Endothelial cell of umbilical vein (primary cell): ENCODE results near the gene MRPS14. TPM values are rescaled to one million over a fixed set of nuclear protein-coding genes. Genes with fewer than 3 reads are reported as not detected.

ENCODE experiments used
- BruUV-seq: library from RNA; stranded (reverse); fragments of 400-500 nt; replicated peaks from 2 replicates; lab custom pipeline; 2021; lab: Mats Ljungman, UMichigan
- CTCF ChIA-PET: fragments of 300-600, 350-600 bp; sonication (Branson Sonifier 250); formaldehyde crosslinking; loops from one replicate; lab custom pipeline; 2021; ENCODE audit warnings: antibody characterized with exemption, inconsistent platforms; lab: Charles Lee
- POLR2A ChIA-PET: fragments of 300-600, 350-600 bp; sonication (Branson Sonifier 250); formaldehyde crosslinking; loops from one replicate; lab custom pipeline; 2021; ENCODE audit warnings: antibody characterized with exemption, inconsistent platforms; lab: Charles Lee
- DNase-seq: peaks from one replicate; pipeline ENCODE4 v3.0.0-alpha.2; 2011; ENCODE audit warnings: low read depth, low spot score
- FAIRE-seq: peaks from 2 replicates; lab custom pipeline; 2011; peaks lifted over from hg19 to GRCh38; lab: Jason Lieb, UNC
- H2AFZ ChIP-seq: 2 replicates; pipeline ENCODE4 v1.6.0; 2012; ENCODE audit warnings: low read depth, low read length, control low read depth, inconsistent platforms
- H3K27ac ChIP-seq: 2 replicates; pipeline ENCODE4 v1.5.1; 2011; ENCODE audit warnings: low read depth, mild to moderate bottlenecking, control low read depth, low read length, moderate library complexity; ENCODE audit not compliant: insufficient read depth
- H3K27me3 ChIP-seq, 2 experiments: 2 replicates each; pipeline versions ENCODE4 v1.6.0 to v1.6.1; 2011; ENCODE audit warnings: low read length in 2 of 2, mixed read lengths in 1 of 2; ENCODE audit not compliant: control insufficient read depth in 2 of 2, insufficient read depth in 2 of 2
- H3K36me3 ChIP-seq, 2 experiments: 2 replicates in 1 of 2; 3 replicates in 1 of 2; pipeline ENCODE4 v1.5.1; 2011; ENCODE audit warnings: low read length in 2 of 2, mild to moderate bottlenecking in 1 of 2, moderate library complexity in 1 of 2; ENCODE audit not compliant: control insufficient read depth in 2 of 2, insufficient read depth in 2 of 2; ENCODE audit errors: extremely low read depth in 1 of 2
- H3K4me1 ChIP-seq: 3 replicates; pipeline ENCODE4 v1.5.1; 2011; ENCODE audit warnings: mild to moderate bottlenecking, low read length; ENCODE audit not compliant: control insufficient read depth, insufficient read depth; ENCODE audit errors: extremely low read depth
- H3K4me2 ChIP-seq: 2 replicates; pipeline ENCODE4 v1.6.1; 2011; ENCODE audit warnings: low read length, control low read depth, mixed read lengths; ENCODE audit not compliant: insufficient read depth
- H3K4me3 ChIP-seq, 3 experiments: fragments of 200-600 bp in 1 of 3; sonication (generic), shearing (Covaris generic) in 1 of 3; replicated peaks in 1 of 3; 2 replicates each; pipeline ENCODE4 v1.5.1; 2011 to 2016; ENCODE audit warnings: control low read depth in 3 of 3, low read length in 3 of 3, mild to moderate bottlenecking in 2 of 3, inconsistent platforms in 1 of 3, low read depth in 1 of 3, moderate library complexity in 1 of 3; ENCODE audit not compliant: insufficient read depth in 1 of 3
- H3K79me2 ChIP-seq: 2 replicates; pipeline ENCODE4 v1.6.0; 2012; ENCODE audit warnings: low read length, inconsistent platforms; ENCODE audit not compliant: control insufficient read depth, insufficient read depth
- H3K9ac ChIP-seq: replicated peaks from 2 replicates; pipeline ENCODE3; 2011; ENCODE audit warnings: low read length, control low read depth; ENCODE audit not compliant: insufficient read depth; ENCODE audit errors: extremely low read depth
- H3K9me1 ChIP-seq: replicated peaks from 3 replicates; pipeline ENCODE4 v1.6.0; 2011; ENCODE audit warnings: mild to moderate bottlenecking, low read length; ENCODE audit not compliant: control insufficient read depth, insufficient read depth; ENCODE audit errors: extremely low read depth
- H3K9me3 ChIP-seq: replicated peaks from 2 replicates; pipeline ENCODE4 v1.5.1; 2012; ENCODE audit warnings: low read length, inconsistent platforms; ENCODE audit not compliant: control insufficient read depth, insufficient read depth
- H4K20me1 ChIP-seq: replicated peaks from 2 replicates; pipeline ENCODE3; 2011; ENCODE audit warnings: mild to moderate bottlenecking, low read length; ENCODE audit not compliant: control insufficient read depth, insufficient read depth; ENCODE audit errors: extremely low read depth
- EZH2 ChIP-seq: IDR thresholded peaks from 2 replicates; pipeline ENCODE4 v1.6.1; 2012; ENCODE audit warnings: borderline replicate concordance, low read depth, mild to moderate bottlenecking, moderate library complexity, low read length, inconsistent platforms; ENCODE audit not compliant: severe bottlenecking
- FOS ChIP-seq: IDR thresholded peaks from 2 replicates; pipeline ENCODE4 v1.6.1; 2011; ENCODE audit warnings: mild to moderate bottlenecking, low read length, moderate library complexity, borderline replicate concordance; ENCODE audit not compliant: insufficient read depth
- GATA2 ChIP-seq: IDR thresholded peaks from 2 replicates; pipeline ENCODE4 v1.7.0; 2011; ENCODE audit warnings: low read depth, mild to moderate bottlenecking, moderate library complexity, mixed read lengths, low read length; ENCODE audit not compliant: insufficient read length, insufficient read depth
- JUN ChIP-seq: IDR thresholded peaks from 2 replicates; pipeline ENCODE4 v1.6.1; 2011; ENCODE audit warnings: borderline replicate concordance, low read depth; ENCODE audit not compliant: insufficient read length, insufficient read depth
- MAX ChIP-seq: IDR thresholded peaks from 2 replicates; pipeline ENCODE4 v1.6.1; 2011; ENCODE audit not compliant: insufficient read depth, insufficient read length
- MYC ChIP-seq: IDR thresholded peaks from one replicate; pipeline ENCODE4 v1.6.1; 2011; ENCODE audit warnings: mild to moderate bottlenecking, low read depth, low read length
- POLR2A ChIP-seq: IDR thresholded peaks from 2 replicates; pipeline ENCODE4 v1.6.1; 2012; ENCODE audit warnings: low read depth, mild to moderate bottlenecking, control low read depth, low read length
- POLR2AphosphoS5 ChIP-seq: IDR thresholded peaks from 2 replicates; pipeline ENCODE4 v1.6.1; 2012; ENCODE audit warnings: low read depth, mild to moderate bottlenecking, control low read depth, low read length, moderate library complexity; ENCODE audit not compliant: insufficient read depth
- dilution Hi-C: fragments of 300-500 bp; cut with MboI; formaldehyde crosslinking; loops from one replicate; pipeline ENCODE4 v1.15.0; 2019; ENCODE audit warnings: low sequenced_read_pairs; ENCODE audit not compliant: extremely low pct_ligation_motif_present
- intact Hi-C: fragments of 100-400 bp; cut with micrococcal nuclease; formaldehyde crosslinking; loops from one replicate; pipeline ENCODE4 v1.10.0; 2022
- polyA plus RNA-seq, 4 experiments: library from polyadenylated mRNA; depleted of rRNA in 3 of 4; stranded (reverse) in 3 of 4; unstranded in 1 of 4; fragments of >200 nt; gene quantifications; 2 replicates each; pipeline versions ENCODE4 v1.2.1 to v1.2.3, GENCODE V29; 2011 to 2012; ENCODE audit warnings: missing spikeins in 1 of 4
- total RNA-seq: library from RNA; stranded (reverse); gene quantifications from 2 replicates; pipeline ENCODE4 v1.2.3, GENCODE V29; 2021
- TF ChIP-seq, protein P1 (sequence below), 2 donors: IDR thresholded peaks; 1 replicate in 1 of 2; 2 replicates in 1 of 2; pipeline ENCODE4 v1.5.1; 2011; ENCODE audit warnings: low read length in 2 of 2, mild to moderate bottlenecking in 2 of 2, moderate library complexity in 2 of 2, control low read depth in 1 of 2, inconsistent platforms in 1 of 2, low read depth in 1 of 2; ENCODE audit not compliant: insufficient read depth in 1 of 2; ENCODE audit errors: extremely low read depth in 1 of 2

MRPS14 gene
- total and polyA plus RNA-seq, 2 donors (not counting 3 experiments of a cell fraction or from before 2014, with no cell fraction given), result 29.5 to 31.8 TPM

DNA sequence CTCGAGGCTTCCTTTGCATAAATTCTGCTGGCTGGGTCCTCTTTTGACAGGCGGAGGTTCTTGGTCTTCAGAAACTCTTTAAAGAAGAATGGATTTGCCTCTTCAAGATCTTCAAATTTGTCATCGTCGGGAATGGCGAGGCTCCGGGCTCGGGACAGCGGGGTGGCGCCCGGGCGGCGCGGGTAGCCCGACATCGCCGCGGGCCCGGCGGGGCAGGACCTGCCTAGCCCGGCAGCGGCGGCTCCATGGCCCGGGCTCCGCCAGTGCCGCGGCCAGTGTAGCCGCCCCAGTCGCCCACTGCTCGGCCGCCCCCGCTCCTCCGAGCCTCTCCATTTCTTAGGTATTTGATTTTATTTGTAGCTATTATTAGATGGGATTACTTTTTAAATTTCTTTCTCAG is 22.3 kb upstream of the MRPS14 start:
- intact Hi-C loops (no loop called here), dilution Hi-C loops (no loop called here)
- Histone ChIP-seq H4K20me1 (no peaks in the 10 kb centered on the region), H3K9ac (no peak overlapping the region), H3K27ac (no peak overlapping the region), H3K4me2 (no peak overlapping the region), H3K9me1 (no peaks in the 10 kb centered on the region), H3K27me3 (no peaks in the 10 kb centered on the region), H2AFZ (no peak overlapping the region), H3K79me2 (no peaks in the 10 kb centered on the region), H3K9me3 (no peaks in the 10 kb centered on the region), H3K4me1 (no peaks in the 10 kb centered on the region), H3K4me3 (no peak overlapping the region), H3K36me3 (no peaks in the 10 kb centered on the region)
- no TSS peak for BruUV-seq
- DNase-seq, result no peak
- no peak for FAIRE-seq
- POLR2A ChIA-PET, result no interaction called here
- TF ChIP-seq POLR2A (no peak), MYC (no peak), MAX (no peak), POLR2AphosphoS5 (no peak), GATA2 (no peak), EZH2 (no peak), JUN (no peak), FOS (no peak)
- TF ChIP-seq, protein P1, sequence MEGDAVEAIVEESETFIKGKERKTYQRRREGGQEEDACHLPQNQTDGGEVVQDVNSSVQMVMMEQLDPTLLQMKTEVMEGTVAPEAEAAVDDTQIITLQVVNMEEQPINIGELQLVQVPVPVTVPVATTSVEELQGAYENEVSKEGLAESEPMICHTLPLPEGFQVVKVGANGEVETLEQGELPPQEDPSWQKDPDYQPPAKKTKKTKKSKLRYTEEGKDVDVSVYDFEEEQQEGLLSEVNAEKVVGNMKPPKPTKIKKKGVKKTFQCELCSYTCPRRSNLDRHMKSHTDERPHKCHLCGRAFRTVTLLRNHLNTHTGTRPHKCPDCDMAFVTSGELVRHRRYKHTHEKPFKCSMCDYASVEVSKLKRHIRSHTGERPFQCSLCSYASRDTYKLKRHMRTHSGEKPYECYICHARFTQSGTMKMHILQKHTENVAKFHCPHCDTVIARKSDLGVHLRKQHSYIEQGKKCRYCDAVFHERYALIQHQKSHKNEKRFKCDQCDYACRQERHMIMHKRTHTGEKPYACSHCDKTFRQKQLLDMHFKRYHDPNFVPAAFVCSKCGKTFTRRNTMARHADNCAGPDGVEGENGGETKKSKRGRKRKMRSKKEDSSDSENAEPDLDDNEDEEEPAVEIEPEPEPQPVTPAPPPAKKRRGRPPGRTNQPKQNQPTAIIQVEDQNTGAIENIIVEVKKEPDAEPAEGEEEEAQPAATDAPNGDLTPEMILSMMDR (IDR thresholded peaks at IDR 0.05; ENCODE audit: extremely low read depth in 1 of 2, insufficient read depth in 1 of 2, low read depth in 1 of 2, low read length in 2 of 2), result no peak
- CTCF ChIA-PET, result interaction anchor here (1.4 kb wide), 1 partner anchor 106 kb away, joined by 3 read pairs; no protein-coding TSS in a partner anchor
